Brain microvascular endothelial cell (primary cell): Measurements from ENCODE around the gene SEMA5A.

Experiments used
- DNase-seq: peaks from one replicate; pipeline ENCODE4 v3.0.0-alpha.2; 2020
- H3K27ac ChIP-seq: fragments of 250-450 bp; sonication (Bioruptor Pico); 2 replicates; pipeline ENCODE4 v1.5.1; 2020; ENCODE audit warnings: mild to moderate bottlenecking, moderate library complexity
- H3K27me3 ChIP-seq: fragments of 250-450 bp; sonication (Bioruptor Pico); replicated peaks from 2 replicates; pipeline ENCODE4 v1.5.1; 2020; ENCODE audit warnings: mild to moderate bottlenecking
- H3K36me3 ChIP-seq: fragments of 250-450 bp; sonication (Bioruptor Pico); replicated peaks from 2 replicates; pipeline ENCODE4 v1.5.1; 2020; ENCODE audit warnings: mild to moderate bottlenecking
- H3K4me3 ChIP-seq: 2 replicates; pipeline ENCODE4 v1.5.1; 2011; ENCODE audit warnings: low read depth, mild to moderate bottlenecking, control low read depth, low read length, moderate library complexity
- in situ Hi-C: cut with HindIII; loops from 2 replicates; pipeline ENCODE4 v1.10.0; 2017; ENCODE audit warnings: low sequenced_read_pairs, low pct_ligation_motif_present
- TF ChIP-seq, protein P1 (sequence below): IDR thresholded peaks from 2 replicates; pipeline ENCODE4 v1.5.1; 2011; ENCODE audit warnings: low read depth, mild to moderate bottlenecking, moderate library complexity, low read length, control low read depth, inconsistent platforms; ENCODE audit errors: missing control alignments

Gene SEMA5A

DNA sequence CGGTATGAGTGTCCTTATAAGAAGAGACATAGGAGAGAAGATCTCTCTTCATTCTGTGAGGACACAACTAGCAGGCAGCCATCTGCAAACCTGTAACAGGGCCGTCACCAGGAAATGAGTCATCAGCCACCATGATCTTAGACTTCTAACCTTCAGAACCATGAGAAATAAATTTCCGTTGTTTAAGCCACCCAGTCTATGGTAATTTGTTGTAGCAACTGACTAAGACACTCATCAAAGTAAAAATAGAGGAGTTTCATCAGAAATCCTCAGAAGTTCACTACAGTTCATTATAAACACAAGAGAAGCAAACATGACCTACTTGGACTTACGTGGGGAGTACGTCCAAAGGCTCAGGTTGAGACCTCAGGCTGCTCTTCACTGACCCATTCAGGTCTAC, 357.7 kb downstream of the SEMA5A start:
- TF ChIP-seq, protein P1, sequence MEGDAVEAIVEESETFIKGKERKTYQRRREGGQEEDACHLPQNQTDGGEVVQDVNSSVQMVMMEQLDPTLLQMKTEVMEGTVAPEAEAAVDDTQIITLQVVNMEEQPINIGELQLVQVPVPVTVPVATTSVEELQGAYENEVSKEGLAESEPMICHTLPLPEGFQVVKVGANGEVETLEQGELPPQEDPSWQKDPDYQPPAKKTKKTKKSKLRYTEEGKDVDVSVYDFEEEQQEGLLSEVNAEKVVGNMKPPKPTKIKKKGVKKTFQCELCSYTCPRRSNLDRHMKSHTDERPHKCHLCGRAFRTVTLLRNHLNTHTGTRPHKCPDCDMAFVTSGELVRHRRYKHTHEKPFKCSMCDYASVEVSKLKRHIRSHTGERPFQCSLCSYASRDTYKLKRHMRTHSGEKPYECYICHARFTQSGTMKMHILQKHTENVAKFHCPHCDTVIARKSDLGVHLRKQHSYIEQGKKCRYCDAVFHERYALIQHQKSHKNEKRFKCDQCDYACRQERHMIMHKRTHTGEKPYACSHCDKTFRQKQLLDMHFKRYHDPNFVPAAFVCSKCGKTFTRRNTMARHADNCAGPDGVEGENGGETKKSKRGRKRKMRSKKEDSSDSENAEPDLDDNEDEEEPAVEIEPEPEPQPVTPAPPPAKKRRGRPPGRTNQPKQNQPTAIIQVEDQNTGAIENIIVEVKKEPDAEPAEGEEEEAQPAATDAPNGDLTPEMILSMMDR = no peak
- H3K27me3 ChIP-seq = no peaks in the 10 kb centered on the region
- H3K4me3 ChIP-seq = no peak overlapping the region
- H3K36me3 ChIP-seq = no peaks in the 10 kb centered on the region
- in situ Hi-C loops = no loop called here
- peak; percentile 92 for DNase-seq
- peak overlapping the region; percentile 88 for H3K27ac ChIP-seq

DNA sequence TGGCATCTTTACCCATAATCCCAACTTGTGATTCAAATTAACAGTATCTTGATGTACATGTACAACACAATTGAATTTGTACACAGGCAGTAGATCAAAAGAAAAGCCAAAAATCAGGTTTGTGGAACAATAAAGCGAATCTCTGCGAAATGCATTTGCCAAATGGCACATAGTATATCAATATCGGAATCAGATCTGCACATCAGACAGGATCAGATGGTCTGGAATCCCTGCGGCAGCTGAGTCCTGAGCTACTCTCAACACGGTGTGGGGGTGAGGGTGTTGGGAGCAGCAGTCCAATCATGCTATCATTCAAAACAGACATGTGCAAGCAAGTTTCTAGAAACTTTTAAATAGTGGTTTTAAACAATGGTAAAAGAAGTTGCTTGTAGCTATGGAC, 358.3 kb downstream of the SEMA5A start:
- H3K27me3 ChIP-seq = no peaks in the 10 kb centered on the region
- H3K4me3 ChIP-seq = no peak overlapping the region
- no peak for DNase-seq
- peak overlapping the region; percentile 88 for H3K27ac ChIP-seq
- TF ChIP-seq, protein P1 = no peak
- in situ Hi-C loops = no loop called here
- no peaks in the 10 kb centered on the region for H3K36me3 ChIP-seq

DNA sequence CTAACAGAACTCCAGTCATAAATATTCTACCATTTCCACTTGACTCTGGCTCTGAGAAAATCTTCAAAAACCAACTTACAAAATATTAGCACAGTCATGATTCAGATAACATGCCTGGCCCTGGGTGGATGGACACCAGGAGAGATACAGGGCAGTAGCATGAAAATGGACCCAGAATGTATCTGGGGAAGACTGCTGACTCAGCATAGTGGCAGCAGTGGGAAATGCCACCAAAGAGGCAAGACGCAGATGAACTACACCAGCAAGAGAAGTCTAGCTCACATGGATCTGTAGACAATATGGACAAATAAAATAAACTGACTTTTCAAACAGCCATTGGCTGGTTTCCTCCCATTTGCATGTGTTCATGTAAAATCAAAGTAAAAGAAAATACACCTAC, 359.8 kb downstream of the SEMA5A start:
- no peak overlapping the region for H3K27ac ChIP-seq
- H3K27me3 ChIP-seq = no peaks in the 10 kb centered on the region
- no peak for DNase-seq
- in situ Hi-C loops = no loop called here
- no peak overlapping the region for H3K4me3 ChIP-seq
- TF ChIP-seq, protein P1 = no peak
- no peaks in the 10 kb centered on the region for H3K36me3 ChIP-seq

DNA sequence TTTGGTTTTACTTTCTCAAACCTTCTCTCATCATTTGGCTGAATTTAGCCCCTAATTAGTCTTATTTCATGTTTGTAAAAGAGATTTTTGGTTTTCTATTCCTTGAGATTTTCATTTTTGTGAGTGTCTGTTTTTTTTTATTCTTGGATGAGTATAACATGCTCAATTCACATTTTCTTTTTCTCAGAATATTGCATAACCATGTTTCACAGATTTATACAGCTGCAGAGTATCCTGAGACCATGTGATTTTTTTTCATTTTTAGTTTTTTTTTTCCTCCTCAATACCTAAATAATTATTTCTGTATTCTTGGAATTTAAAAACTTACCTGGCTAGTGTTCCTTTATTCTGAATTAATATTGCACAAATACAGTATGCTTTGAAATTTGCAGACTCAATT, 361.9 kb downstream of the SEMA5A start:
- H3K27ac ChIP-seq = no peak overlapping the region
- no peak overlapping the region for H3K4me3 ChIP-seq
- TF ChIP-seq, protein P1 = no peak
- DNase-seq = no peak
- H3K27me3 ChIP-seq = no peaks in the 10 kb centered on the region
- no peaks in the 10 kb centered on the region for H3K36me3 ChIP-seq
- in situ Hi-C loops = no loop called here

- Histone ChIP-seq H3K36me3 (no peaks in the 10 kb centered on the region), H3K4me3 (no peak overlapping the region), H3K27ac (no peak overlapping the region), H3K27me3 (no peaks in the 10 kb centered on the region)
- TF ChIP-seq, protein P1 = no peak
- no peak for DNase-seq
- in situ Hi-C loops = no loop called here
Observed at GRCh38 chr5:9182899-9183695, 362.8 kb downstream of the SEMA5A start.

- H3K4me3 ChIP-seq = no peak overlapping the region
- in situ Hi-C loops = no loop called here
- no peaks in the 10 kb centered on the region for H3K27me3 ChIP-seq
- no peak overlapping the region for H3K27ac ChIP-seq
- TF ChIP-seq, protein P1 = no peak
- DNase-seq = no peak
- no peaks in the 10 kb centered on the region for H3K36me3 ChIP-seq
Observed at GRCh38 chr5:9176641-9177040, 369.2 kb downstream of the SEMA5A start.
